Measurements from ENCODE around the gene LRRC1.

GRCh38 chr6:53761036-53761435 is 33.8 kb upstream of the LRRC1 start:
- TF ChIP-seq POLR2AphosphoS5 (IDR thresholded peaks at IDR 0.05; ENCODE audit: low read depth, low read length): no peak
- no peak for TF ChIP-seq CTCF (IDR thresholded peaks at IDR 0.05; ENCODE audit: control extremely low read depth in 1 of 3, insufficient read depth in 1 of 3, low read depth in 1 of 3, low read length in 3 of 3)
- TF ChIP-seq POLR2A (IDR thresholded peaks at IDR 0.05; ENCODE audit: control extremely low read depth in 1 of 2, low read depth in 2 of 2, low read length in 2 of 2): no peak
- no peak for TF ChIP-seq TEAD4 (IDR thresholded peaks at IDR 0.05; ENCODE audit: low read depth, low read length)
- TF ChIP-seq ZNF274 (IDR thresholded peaks at IDR 0.05; ENCODE audit: borderline replicate concordance, extremely low read depth, low read length): no peak
- no peak for TF ChIP-seq TAF1 (IDR thresholded peaks at IDR 0.05; ENCODE audit: low read depth, low read length)
- TF ChIP-seq EZH2 (IDR thresholded peaks at IDR 0.05; ENCODE audit: low read depth, low read length, severe bottlenecking): no peak
- no peak for TF ChIP-seq HDAC2 (IDR thresholded peaks at IDR 0.05; ENCODE audit: borderline replicate concordance in 1 of 2, low read depth in 2 of 2, low read length in 2 of 2)
- no peak for TF ChIP-seq ATF2 (IDR thresholded peaks at IDR 0.05; ENCODE audit: low read length)
- TF ChIP-seq CEBPB (IDR thresholded peaks at IDR 0.05; ENCODE audit: low read depth, low read length): no peak
- TF ChIP-seq NRF1 (IDR thresholded peaks at IDR 0.05; ENCODE audit: low read depth, low read length): no peak
- no peak for TF ChIP-seq ATF3 (IDR thresholded peaks at IDR 0.05; ENCODE audit: insufficient read depth, low read depth, low read length)
